ENCODE measurements around the gene PDCL3.

PDCL3 gene

DNA sequence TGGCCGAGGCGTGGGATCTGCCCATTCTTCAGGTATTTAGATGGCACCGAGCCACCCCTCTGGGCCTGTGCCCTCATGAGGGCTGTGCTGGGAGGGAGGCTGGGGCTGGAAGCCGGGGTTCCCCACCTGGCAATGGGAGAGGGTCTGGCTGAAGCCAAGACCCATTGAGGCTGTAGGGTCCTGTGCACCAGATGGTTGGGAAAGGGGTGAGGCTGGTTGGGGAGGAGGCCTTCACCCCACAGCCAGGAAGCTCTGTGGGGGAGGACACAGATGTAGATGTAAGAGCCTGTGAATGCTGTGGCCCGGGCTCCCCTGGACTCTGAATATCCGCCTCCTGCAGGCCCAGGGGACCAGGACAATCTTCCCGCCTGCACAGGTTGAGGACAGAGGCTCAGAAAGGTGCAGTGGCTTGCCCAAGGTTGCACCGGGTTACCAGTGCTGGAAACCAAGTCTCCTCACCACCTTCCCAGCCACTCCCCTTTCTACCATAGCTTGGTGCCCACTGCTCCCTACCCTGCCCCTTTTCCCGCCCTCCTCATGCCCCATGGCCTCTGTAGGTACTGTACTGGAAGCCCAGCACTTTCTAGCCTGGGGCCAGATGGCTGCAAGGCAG lies 49.7 kb downstream of the PDCL3 start:
- DNase-seq, result no peak

DNA sequence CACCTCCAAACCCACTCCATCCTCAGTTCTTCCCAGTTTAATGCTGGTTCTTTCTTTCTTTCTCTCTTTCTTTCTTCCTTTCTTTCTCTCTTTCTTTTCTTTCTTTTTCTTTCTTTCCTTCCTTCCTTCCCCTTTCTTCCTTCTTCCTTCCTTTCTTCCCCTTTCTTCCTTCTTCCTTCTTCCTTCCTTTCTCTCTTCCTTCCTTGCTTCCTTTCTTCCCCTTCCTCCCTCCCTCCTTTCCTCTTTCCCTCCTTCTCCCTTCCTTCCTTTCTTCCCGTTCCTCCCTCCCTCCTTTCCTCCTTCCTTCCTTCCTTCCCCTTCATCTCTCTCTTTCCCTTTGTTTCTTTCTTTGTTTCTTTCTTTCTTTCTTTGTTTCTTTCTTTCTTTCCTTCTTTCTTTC lies 50.9 kb downstream of the PDCL3 start:
- no peak for DNase-seq

GRCh38 chr2:100614455-100615000 lies 51.7 kb downstream of the PDCL3 start:
- DNase-seq, result no peak

DNA sequence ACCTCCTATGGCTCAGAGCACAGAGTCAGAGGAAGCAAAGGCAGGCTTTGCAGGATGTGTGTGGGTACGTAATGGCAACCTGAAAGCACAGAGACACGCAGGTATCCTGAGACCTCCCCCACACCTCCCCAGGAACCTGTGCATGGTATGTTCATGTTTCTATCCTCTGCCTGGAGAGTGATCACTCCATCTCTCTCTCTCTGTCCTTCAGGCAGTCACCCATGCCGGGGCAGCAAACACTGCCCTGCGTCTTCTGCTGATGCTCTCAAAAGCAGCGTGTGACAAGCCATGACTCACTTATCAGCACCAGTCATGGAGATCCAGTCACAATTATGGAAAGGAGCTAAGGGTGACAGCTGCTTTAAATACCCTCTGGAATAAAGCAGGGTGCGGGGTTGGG lies 52.7 kb downstream of the PDCL3 start:
- no peak for DNase-seq

GRCh38 chr2:100615886-100616285 lies 53.1 kb downstream of the PDCL3 start:
- DNase-seq, result no peak

GRCh38 chr2:100616841-100617390 lies 54.1 kb downstream of the PDCL3 start:
- DNase-seq, result no peak

GRCh38 chr2:100619951-100620350 lies 57.2 kb downstream of the PDCL3 start:
- DNase-seq, result no peak

DNA sequence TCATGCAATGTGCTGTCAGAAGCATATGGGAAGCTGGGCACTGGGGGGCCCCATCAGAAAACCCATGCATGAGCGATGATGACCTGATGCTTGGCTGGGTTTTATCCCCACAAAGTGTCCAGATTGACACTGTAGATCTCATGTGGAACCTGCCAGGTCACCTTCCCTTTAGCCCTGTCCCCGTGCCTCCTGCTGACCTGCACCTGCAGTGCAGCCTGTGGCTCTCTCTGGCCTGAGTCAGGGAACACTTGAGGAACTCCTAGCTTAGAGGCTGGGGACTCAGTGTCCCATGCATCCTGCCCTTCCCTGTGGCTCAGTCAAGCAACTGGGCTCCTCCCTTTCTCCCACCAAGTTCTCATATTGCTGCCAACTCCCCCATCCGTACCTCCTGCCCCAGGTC lies 57.7 kb downstream of the PDCL3 start:
- no peak for DNase-seq

DNA sequence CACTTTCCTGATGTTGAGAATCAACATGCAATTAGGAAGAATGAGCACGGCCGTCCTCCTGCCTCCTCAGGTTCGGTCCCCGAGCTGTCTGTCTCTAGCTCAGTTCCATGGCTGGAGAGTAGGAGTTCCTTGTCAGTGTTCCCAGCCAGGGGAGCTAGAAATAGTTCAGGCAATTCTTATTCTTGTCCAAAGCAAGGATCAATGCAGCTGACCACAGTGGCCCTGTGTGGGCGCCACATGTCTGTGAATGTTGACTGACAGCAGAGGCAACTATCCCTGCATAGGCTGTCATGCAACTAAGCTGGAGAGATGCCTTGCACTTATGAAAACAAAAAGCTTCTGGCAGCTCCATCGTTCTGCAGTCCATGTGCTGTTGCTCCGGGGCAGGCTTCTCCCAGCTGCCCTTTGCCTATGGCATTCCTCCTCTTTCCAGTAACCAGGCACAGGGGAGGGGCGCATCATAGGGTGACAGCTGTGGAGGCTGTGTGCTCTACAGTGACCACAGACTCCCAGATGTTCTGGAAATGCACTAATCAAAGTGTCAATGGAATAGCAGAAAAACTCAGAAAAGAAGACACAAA lies 58.7 kb downstream of the PDCL3 start:
- DNase-seq, result no peak

DNA sequence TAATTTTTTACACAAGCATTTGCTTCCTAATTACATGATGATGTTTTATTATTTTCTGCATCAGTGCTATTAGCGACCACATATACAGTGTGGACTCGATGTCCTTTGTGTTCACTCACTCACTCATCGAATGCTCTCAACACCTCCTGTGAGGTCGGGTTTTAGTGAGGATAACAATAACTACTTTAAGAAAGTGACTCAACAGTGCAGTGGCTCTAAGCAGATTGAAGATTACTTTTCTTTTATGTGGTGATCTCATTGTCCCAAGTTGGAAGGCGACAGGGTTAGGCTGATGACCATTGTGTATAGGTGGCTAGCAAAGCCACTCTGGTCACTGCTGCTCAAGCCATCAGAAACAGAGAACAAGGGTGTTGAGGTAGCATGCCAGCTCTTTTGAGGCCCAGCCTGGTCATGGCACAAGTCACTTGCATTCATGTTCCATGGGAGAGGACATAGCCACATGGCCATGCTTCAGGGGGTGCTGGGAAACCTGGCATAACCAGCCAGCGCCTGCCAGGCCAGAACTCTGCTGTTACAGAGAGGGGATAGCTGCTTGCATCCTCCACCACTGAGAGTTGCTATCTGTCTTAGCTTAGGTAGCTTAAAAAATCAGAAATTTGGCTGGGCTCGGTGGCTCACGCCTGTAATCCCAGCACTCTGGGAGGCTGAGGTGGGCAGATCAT lies 60.4 kb downstream of the PDCL3 start:
- DNase-seq, result no peak

- no peak for DNase-seq
These were observed 61.1 kb downstream of the PDCL3 start for GRCh38 chr2:100623930-100624329.

- DNase-seq, result no peak
These were observed 61.7 kb downstream of the PDCL3 start for GRCh38 chr2:100624536-100624935.

- no peak for DNase-seq
These were observed 62.9 kb downstream of the PDCL3 start for GRCh38 chr2:100625717-100626116.

Data from stimulated activated naive CD4-positive, alpha-beta T cell (primary cell).